GM21367 (cell line): ENCODE data around the gene ERLEC1.
"Not testable (repeated sequence)": the region's sequence is repeated elsewhere in the genome, so short reads cannot be mapped to it uniquely, and the experiment has no call there.

Experiments used
- ATAC-seq: cut with Tn5 transposase; IDR thresholded peaks from one replicate; pipeline ENCODE4 v1.9.1; 2021; ENCODE audit not compliant: unreplicated experiment

ERLEC1 gene, protein sequence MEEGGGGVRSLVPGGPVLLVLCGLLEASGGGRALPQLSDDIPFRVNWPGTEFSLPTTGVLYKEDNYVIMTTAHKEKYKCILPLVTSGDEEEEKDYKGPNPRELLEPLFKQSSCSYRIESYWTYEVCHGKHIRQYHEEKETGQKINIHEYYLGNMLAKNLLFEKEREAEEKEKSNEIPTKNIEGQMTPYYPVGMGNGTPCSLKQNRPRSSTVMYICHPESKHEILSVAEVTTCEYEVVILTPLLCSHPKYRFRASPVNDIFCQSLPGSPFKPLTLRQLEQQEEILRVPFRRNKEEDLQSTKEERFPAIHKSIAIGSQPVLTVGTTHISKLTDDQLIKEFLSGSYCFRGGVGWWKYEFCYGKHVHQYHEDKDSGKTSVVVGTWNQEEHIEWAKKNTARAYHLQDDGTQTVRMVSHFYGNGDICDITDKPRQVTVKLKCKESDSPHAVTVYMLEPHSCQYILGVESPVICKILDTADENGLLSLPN

DNA sequence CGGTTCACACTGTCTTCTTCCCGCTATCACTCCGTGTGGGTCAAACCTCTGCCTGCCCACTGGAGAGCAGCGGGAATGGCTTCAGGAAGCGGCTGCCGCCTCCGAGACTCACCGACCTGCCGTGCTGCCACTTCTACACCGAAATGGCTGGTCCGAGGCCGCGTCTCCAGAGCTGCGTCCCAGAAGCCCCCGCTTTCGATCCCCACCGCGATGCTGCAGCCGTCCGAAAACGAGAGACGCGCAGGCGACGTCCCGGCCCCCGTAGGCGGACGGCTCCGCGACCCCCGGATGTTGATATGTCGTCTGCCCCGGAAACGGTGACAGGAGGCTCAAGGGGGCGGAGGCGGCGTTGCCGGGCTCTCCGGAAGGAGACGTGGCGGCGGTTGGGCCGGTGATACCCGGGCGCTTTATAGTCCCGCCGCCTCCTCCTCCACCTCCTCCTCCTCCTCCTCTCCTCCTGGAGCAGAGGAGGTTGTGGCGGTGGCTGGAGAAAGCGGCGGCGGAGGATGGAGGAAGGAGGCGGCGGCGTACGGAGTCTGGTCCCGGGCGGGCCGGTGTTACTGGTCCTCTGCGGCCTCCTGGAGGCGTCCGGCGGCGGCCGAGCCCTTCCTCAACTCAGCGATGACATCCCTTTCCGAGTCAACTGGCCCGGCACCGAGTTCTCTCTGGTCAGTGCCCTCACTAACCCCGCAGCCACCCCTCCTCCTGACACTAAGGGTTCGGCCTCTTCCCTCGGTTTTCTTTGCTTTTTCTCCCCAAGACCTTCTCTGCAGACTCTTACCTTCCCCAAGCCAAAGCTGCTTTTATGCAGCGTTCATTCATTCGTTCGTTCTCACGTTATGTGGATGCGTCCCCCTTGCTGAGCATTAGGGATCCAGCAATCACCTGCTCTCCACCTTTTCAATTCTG lies at the start of gene ERLEC1, which contains the start of gene ASB3:
Gene ERLEC1 (plus strand): TSS at position 340 of the 909 bp plus-strand sequence. CDS start 167 bp downstream, at position 507.
Gene ASB3 (minus strand): TSS at position 249 of the 909 bp plus-strand sequence. CDS start 21,381 bp downstream, outside the sequence.
- ATAC-seq: peak; percentile 92

DNA sequence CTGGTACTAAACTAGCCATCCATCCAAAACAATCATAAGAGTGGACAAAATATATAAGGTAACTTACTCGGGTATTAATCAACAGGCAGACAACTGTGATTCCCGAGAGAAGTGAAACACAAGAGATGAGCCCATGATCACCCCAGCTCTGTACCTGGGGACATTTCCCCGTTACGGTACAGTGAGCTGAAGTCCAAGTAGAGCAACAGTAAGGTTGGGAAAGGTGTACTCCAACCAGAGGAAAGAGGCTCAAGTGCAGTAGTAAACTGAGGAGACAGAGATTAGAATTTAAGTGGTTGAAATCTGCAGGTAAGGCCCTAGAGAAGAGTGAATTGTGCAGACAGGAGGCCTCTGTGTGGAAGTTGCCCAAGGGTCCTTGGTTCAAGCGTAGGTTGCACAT lies 49.8 kb upstream of the ERLEC1 start:
- ATAC-seq: no peak

DNA sequence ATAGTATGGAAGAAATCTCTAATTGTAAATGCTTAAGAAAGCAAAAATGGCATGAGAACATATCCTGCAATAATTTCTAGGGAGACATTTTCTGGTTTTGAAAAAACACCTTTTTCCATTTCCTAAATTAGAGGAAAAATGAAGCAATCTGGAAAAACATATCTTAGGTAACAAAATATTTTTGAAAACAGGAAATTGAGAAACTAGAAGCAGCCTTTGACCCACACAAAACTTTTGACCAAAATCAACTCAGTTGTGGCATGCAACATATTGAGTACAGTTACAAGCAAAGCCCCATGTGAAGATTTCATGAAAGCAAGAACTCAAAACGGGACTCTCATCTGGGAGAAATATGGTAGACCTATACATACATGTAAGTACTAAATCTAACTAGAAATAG lies 47.8 kb upstream of the ERLEC1 start:
- no peak for ATAC-seq

DNA sequence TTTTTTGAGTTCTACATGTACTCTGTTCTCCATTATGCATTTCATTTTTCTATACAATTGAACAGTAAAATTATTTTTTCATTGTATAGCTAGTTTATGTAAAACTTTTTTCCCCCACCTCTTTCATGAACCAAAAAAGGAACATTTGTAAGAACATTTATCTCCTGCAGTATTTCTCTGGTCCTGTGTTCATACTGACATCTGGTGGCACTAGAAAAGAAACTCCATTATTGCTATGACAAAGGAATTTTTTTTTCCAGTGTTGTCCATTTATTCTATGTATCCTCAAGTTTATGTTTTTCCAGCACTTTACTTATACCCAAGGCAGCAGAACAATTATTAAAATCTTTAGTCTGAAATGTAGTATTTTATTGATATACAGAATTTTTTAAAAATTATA lies 46.7 kb upstream of the ERLEC1 start:
- no peak for ATAC-seq

DNA sequence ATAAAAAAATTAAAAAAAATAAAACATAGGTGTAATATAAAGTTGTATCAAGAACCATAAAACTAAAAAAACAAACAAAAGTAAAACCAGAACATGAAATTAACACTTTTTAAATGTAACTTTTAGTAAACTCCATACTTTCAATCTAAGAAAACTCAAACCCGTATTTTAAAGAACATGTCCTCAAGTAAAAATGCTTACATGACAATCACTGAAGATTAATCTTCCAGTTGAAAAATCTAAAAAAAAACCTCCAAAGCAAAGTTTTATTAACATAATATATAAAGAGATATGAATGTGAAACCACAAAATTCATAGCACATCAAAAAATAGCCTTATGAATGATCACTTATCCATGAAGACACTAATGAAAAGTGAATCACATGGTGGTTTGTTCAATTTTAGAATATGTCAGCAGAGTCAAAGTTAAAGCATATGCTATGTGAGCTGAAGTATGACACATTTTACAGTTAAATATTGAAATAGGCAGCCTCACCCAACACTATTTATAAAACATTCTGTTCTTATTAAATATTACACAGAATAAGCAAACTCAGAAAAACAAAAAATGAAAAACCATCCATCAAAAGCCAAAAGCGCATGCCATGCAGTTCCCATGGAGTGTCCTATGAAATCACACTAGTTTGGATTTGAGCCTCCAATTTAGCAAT lies 42.3 kb upstream of the ERLEC1 start:
- ATAC-seq: no peak

DNA sequence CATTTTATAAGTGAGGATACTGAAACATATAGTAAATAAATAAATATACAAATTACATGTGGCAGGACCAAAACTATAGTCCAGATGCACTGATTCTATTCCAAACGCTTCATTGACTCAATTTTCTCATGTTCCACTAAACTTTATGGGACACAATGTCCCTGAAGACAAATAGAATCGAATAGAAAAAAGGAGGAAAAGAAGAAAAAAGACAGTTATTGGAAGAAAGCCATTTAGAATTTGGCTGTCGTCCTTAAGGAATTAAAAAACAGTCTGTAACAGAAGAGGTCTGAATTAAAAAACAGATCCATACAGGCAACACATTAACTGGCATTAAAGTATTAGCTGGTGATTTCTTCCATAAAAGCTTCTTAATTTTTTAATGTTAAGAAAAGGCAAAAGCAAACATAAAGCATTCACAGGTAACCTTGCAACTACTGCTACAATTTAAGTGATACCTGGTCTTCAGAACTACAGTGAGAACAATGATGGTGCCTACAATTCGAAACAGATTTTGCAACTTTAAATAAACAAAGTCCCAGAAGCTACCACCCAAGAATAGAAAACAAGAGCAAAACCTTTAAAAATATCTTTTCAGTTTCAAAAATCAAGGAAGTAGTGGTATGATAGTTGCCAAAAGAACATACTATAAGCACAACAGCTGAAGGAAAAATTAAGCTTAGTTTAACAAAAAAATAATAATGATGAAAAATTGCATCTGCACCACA lies 36.6 kb upstream of the ERLEC1 start:
- peak; percentile 34 for ATAC-seq

DNA sequence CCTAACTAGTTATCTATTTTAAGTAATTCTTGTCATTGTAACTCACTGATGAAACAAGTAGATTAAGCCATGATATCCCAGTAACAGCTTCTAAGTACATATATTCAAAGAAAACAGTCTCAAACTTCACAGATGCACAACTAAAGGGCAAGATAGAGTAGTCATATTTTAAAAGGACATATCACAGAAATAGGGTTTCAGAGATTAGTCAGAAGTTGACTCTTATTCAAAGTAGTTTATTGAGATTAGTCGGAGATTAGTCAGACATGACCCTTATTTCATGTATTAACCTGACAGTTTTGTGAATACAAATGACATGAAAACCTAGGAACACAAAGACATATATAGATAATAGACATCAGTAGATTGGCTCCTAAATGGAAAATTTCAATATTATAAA lies 35.1 kb upstream of the ERLEC1 start:
- peak; percentile 88 for ATAC-seq

DNA sequence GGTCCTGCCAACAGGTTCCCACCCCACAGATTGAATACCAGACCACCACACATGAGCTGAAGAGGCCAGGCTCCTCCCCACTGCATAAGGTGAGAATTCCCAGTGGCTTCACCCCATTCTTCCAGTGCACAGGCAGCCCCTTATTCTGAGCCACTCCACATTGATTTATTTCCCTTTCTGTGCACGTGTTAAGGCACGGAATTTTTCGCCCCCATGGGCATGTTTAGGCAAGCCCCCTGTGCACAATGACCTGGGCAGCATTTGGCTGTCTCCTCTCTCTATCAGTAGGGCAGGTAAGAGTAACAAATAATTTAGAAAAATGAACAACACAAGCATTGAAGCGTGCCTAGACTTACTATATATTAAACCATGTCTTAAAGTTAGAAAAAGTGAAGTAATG lies 34.5 kb upstream of the ERLEC1 start:
- ATAC-seq: no peak

DNA sequence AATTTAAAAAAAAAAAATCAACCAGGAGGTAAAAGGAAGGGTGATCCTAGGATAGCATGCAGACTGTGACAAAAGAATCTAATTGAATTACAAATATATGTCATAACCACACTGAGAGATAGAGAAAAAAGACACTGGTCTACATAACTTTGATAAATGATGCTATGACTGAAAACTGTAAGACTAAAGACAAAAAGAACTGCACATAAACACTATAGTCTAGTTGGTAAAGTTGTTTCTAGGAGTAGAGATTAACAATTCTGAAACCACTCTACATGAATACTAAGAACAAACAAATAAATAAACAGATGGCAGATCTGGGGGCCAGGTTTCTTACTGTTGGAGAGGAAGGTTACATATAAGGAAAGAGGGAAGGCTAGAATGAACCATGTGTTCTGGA lies 33.8 kb upstream of the ERLEC1 start:
- ATAC-seq: no peak

DNA sequence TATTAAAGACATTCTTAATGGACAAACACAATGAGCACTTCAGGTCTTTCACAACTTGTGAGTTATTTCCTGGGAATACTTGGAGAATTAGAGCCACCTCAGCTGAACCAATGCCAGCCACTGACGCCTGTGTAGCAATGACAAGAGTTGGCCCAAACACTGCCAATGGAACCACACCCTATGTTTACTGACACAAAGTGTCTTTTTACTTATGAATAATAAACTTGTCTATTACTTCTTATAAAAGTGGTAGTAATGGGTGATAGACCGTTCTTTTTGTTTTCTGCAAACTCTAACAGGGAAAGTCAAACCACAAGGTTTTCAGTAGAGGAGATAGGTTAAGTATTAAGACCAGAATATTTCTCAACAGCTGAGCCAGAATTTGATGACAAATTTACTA lies 31.7 kb upstream of the ERLEC1 start:
- no peak for ATAC-seq

DNA sequence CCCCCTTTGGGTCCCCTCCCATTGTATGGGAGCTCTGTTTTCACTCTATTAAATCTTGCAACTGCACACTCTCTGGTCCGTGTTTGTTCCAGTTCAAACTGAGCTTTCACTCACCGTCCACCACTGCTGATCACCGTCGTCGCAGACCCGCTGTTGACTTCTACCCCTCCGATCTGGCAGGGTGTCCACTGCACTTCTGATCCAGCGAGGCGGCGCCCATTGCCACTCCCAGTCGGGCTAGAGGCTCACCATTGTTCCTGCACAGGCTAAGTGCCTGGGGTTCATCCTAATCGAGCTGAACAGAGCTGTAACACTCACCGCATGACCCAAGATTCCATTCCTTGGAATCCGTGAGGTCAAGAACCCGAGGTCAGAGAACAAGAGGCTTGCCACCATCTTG lies 30.2 kb upstream of the ERLEC1 start:
- no peak for ATAC-seq

DNA sequence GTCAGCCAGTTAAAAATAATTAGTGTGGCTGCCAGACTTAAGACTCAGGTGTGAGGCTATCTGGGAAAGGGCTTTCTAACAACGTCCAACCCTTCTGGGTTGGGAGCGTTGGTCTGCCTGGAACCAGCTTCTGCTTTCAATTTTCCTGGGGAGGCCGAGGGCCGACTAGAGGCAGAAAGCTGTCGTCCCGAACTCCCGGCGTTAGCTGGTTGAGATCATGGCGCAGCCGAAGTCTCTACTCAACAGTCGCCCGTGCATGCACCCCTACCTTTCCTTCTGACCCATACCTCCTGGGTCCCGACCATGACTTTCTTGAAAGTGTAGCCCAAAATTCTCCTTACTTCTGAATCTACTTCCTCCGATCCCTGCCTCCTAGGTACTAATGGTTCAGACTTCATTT lies 29.6 kb upstream of the ERLEC1 start:
- not testable (repeated sequence) for ATAC-seq

DNA sequence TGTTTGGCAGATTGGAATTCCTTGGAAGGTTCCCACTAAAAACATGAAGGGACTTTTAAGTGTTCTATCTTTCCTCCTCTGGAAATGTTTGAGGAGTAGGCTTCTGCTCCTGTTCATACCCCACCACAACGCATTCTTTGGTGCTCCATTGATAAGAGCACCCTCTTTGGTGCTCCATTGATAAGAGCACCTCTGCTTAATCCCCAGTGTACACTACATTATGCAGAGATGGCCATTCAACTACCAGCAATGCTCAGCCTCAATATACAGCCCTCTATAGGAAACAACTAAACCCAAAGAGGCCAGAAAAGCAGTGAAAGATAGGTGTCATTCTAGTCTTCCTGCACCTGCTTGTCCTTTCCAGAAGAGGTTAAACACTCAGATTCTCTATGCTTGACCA lies 21.1 kb upstream of the ERLEC1 start:
- no peak for ATAC-seq

DNA sequence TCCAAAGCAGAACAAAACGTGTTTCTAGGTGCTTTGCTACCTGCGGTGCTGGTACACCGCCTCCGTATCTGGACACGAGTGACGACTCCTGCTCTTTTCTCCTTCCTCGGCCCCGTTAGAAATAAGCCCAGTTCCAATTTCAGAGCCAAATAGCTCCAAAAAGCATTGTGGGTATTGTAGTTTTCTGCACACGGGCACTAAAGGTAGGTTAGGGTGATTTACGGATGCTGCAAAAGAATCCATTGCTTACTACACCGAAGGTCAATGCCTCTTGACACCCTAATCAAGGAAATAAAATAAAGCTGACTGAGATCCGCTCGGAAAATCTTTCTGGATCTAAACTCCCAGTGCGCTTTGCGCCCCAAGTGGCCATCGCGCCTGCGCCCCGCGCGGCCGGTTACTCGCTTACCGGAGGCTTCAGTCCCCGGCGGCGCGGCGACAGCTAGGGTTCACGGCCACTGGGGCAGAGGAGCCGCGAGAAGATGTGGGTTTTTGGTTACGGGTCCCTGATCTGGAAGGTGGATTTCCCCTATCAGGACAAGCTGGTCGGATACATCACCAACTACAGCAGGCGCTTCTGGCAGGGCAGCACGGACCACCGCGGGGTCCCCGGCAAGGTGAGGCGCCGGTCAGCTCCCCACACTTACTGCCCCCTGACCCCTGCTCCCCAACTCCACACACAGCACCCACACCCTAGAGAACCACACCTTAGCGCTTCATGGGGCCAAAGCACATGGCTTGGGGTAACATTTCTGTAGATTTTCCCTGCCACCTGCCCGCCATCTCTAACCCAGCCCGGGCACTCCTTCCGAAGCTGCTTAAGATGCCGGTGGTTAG lies 19.2 kb upstream of the ERLEC1 start, which contains the start of gene CHAC2:
Gene CHAC2 (plus strand): TSS at position 400 of the 837 bp plus-strand sequence. CDS start 83 bp downstream, at position 483.
- ATAC-seq: peak; percentile 92

DNA sequence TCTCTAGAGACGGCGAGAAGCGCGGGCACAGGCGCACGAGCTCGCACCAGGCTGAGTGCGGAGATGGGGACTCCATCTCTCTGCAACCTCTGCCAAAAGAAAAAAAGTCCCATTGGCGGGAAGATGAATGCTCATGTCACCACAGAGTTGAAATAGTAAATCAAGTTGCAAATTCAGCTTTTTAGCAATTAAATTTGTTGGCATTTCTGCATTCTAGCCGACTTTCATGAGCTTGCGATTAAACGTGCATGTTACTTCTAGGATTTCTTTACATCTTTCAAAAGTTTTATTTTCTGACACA lies 18.7 kb upstream of the ERLEC1 start:
- ATAC-seq: peak; percentile 47

DNA sequence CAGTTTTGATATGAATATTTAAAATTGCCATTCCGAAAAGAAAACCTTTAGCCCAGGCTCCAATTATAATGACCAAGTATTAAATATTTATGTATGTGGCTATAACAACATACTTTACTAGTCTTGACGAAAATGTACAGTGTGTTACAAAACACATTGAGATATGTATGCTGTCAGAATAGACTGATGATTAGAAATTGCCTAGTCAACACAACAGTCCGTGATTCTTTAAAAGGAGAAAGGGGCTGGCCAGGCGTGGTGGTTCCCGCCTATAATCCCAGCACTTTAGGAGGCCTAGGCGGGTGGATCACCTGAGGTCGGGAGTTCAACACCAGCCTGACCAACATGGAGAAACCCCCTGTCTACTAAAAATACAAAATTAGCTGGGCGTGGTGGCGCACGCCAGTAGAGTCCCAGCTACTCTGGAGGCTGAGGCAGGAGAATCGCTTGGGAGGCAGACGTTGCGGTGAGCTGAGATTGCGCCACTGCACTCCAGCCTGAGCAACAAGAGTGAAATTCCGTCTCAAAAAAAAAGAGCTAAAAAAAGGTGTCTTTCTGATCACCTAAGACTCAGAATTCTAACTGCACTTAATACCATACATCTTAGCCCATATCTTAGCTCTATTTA lies 17.4 kb upstream of the ERLEC1 start:
- ATAC-seq: no peak

DNA sequence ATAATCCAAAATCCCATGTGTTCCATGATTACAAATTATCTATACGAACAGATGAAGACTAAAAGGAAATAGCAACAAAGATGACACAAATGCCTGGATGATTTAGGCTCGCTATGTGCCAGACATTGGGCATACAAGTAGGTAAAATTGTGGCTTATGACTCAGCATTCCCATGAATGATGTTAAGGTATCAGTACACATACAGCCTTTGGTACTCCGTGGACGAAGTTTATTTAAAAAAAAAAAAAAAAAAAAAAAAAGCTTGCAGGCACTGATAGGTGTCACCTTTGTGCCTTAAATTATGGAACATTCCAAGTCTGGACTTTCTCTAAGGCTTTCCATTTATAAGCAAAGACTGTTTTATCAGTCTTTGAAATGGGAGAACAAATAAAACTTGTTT lies 16.6 kb upstream of the ERLEC1 start:
- no peak for ATAC-seq

DNA sequence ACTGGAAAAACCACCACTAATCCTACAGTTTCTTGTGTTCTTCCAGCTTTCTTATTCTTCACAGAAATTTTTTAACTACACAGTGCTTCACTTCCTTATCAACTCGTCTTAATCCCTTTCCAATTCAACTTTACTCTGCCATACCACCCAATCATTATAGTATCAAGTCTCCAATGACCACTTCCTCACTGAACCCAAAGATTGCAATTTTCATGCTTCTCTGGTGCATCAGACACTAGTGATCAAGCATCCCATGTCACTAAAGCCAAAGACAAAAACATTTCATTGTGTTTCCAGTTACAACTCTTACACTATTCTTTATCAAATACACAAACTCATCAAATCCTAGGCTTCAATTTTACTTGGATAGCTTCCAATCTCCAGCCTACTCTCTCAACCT lies 9.7 kb upstream of the ERLEC1 start:
- no peak for ATAC-seq

DNA sequence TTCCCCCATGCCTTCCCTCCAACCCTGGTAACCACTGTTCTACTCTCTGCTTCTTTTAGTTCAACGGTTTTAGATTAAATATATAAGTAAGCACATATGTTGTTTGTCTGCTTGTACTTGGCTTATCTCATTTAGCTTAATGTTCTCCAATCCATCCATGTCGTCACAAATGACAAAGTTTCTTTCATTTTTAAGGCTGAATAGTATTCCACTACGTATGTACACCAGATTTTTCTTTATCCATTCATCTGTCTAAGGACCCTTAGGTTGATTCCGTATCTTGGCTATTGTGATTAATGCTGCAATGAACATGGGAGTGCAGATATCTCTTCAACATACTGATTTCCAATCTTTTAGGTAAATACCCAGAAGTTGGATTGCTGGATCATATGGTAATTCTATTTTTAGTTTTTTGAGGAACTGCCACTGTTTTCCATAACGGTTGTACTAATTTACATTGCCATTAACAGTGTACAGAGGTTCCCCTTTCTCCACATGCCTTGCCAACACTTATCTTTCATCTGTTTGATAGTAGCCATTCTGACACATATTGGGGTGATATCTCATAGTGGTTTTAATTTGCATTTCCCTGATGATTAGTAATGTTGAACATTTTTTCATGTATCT lies 8.2 kb upstream of the ERLEC1 start:
- ATAC-seq: no peak
